Hepatocyte (in vitro differentiated cells): ENCODE measurements around the gene RBKS. TPM values are rescaled to one million over a fixed set of nuclear protein-coding genes. Genes with fewer than 3 reads are reported as not detected.

ENCODE experiments used
- DNase-seq: peaks from one replicate; pipeline ENCODE4 v3.0.0-alpha.2; 2016; ENCODE audit warnings: low spot score
- H2AFZ ChIP-seq: fragments of 200-600 bp; sonication (generic); 2 replicates; pipeline ENCODE4 v1.6.0; 2016; ENCODE audit warnings: antibody characterized with exemption, mild to moderate bottlenecking
- H3K27ac ChIP-seq: fragments of 200-600 bp; sonication (generic); 2 replicates; pipeline ENCODE4 v1.5.1; 2016; ENCODE audit warnings: mild to moderate bottlenecking
- H3K27me3 ChIP-seq: fragments of 200-600 bp; sonication (generic); 2 replicates; pipeline ENCODE4 v1.6.1; 2016
- H3K36me3 ChIP-seq: fragments of 200-600 bp; sonication (generic); replicated peaks from 2 replicates; pipeline ENCODE4 v1.5.1; 2016; ENCODE audit warnings: low read depth; ENCODE audit not compliant: insufficient read depth
- H3K4me1 ChIP-seq: fragments of 200-600 bp; sonication (generic); 2 replicates; pipeline ENCODE4 v1.5.1; 2016; ENCODE audit warnings: mild to moderate bottlenecking, moderate library complexity; ENCODE audit not compliant: insufficient read depth
- H3K4me2 ChIP-seq: fragments of 200-600 bp; sonication (generic); 2 replicates; pipeline ENCODE4 v1.6.0; 2016
- H3K4me3 ChIP-seq: fragments of 200-600 bp; sonication (generic); 2 replicates; pipeline ENCODE4 v1.5.1; 2016; ENCODE audit warnings: mild to moderate bottlenecking
- H3K79me2 ChIP-seq: fragments of 200-600 bp; sonication (generic); 2 replicates; pipeline ENCODE4 v1.6.0; 2017; ENCODE audit warnings: mild to moderate bottlenecking
- H3K9me2 ChIP-seq: fragments of 200-600 bp; sonication (generic); replicated peaks from 2 replicates; pipeline ENCODE4 v1.6.0; 2017; ENCODE audit warnings: mild to moderate bottlenecking; ENCODE audit not compliant: insufficient read depth
- H3K9me3 ChIP-seq: fragments of 200-600 bp; sonication (generic); 2 replicates; pipeline ENCODE4 v1.5.1; 2016; ENCODE audit warnings: low read depth, mild to moderate bottlenecking
- H4K20me1 ChIP-seq: fragments of 200-600 bp; sonication (generic); 2 replicates; pipeline ENCODE4 v1.6.0; 2016; ENCODE audit warnings: mild to moderate bottlenecking; ENCODE audit not compliant: insufficient read depth, poor library complexity, severe bottlenecking
- EZH2 ChIP-seq: fragments of 200-600 bp; sonication (generic); IDR thresholded peaks from 2 replicates; pipeline ENCODE4 v1.6.1; 2016; ENCODE audit warnings: antibody characterized with exemption, mild to moderate bottlenecking, borderline replicate concordance
- EZH2phosphoT487 ChIP-seq: fragments of 200-600 bp; sonication (generic); IDR thresholded peaks from one replicate; pipeline ENCODE4 v1.6.1; 2018; ENCODE audit warnings: antibody characterized with exemption, mild to moderate bottlenecking, low read depth, moderate library complexity; ENCODE audit not compliant: unreplicated experiment, severe bottlenecking
- WGBS: methylation state at CpG from one replicate; pipeline ENCODE4 v1.1.6; 2016; ENCODE audit warnings: low lambda C conversion rate; ENCODE audit errors: missing lambda C conversion rate; 5-methylcytosine and 5-hydroxymethylcytosine counted together
- polyA plus RNA-seq: library from polyadenylated mRNA; unstranded; fragments of >200 nt; fragmentation: Nextera tagmentation; extraction: Ambion mirVana; gene quantifications from 2 replicates; pipeline ENCODE4 v1.2.1, GENCODE V29; 2016
- total RNA-seq: library from RNA; depleted of rRNA; stranded (reverse); fragments of >200 nt; gene quantifications from 2 replicates; pipeline ENCODE4 v1.2.3, GENCODE V29; 2014
- TF ChIP-seq, protein P1 (sequence below): fragments of 200-600 bp; sonication (generic); IDR thresholded peaks from 2 replicates; pipeline ENCODE4 v1.5.1; 2016; ENCODE audit warnings: antibody characterized with exemption, mild to moderate bottlenecking; ENCODE audit not compliant: poor library complexity

RBKS gene
- total and polyA plus RNA-seq, 2 experiments from 2014 or later, result 5.5 to 7.2 TPM

DNA sequence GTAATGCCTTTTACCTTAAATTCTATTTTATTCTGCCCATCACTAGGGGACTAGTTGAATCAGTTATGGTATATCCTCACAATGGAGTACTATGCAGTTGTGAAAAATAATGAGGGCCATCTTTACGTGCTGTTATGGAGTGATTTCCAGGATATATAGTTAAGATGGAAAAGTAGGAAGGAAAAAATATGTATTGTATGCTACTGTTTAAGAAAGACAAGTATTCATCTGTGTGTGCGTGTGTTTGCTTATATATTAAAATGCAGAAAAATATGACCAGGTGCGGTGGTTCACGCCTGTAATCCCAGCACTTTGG is 151.2 kb downstream of the RBKS start:
- WGBS, result 97% methylated on average over 4 of the region's 4 CpGs

GRCh38 chr2:27738349-27739057 is 151.7 kb downstream of the RBKS start:
- no peaks in the 10 kb centered on the region for H4K20me1 ChIP-seq
- H3K9me3 ChIP-seq, result no peaks in the 10 kb centered on the region
- no peak for DNase-seq
- H3K4me2 ChIP-seq, result peak overlapping the region; percentile 31
- H3K79me2 ChIP-seq, result no peaks in the 10 kb centered on the region
- no peaks in the 10 kb centered on the region for H3K36me3 ChIP-seq
- TF ChIP-seq EZH2 (no peak), EZH2phosphoT487 (no peak)
- TF ChIP-seq, protein P1, sequence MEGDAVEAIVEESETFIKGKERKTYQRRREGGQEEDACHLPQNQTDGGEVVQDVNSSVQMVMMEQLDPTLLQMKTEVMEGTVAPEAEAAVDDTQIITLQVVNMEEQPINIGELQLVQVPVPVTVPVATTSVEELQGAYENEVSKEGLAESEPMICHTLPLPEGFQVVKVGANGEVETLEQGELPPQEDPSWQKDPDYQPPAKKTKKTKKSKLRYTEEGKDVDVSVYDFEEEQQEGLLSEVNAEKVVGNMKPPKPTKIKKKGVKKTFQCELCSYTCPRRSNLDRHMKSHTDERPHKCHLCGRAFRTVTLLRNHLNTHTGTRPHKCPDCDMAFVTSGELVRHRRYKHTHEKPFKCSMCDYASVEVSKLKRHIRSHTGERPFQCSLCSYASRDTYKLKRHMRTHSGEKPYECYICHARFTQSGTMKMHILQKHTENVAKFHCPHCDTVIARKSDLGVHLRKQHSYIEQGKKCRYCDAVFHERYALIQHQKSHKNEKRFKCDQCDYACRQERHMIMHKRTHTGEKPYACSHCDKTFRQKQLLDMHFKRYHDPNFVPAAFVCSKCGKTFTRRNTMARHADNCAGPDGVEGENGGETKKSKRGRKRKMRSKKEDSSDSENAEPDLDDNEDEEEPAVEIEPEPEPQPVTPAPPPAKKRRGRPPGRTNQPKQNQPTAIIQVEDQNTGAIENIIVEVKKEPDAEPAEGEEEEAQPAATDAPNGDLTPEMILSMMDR, result no peak
- peak overlapping the region; percentile 94 for H3K27ac ChIP-seq
- H3K4me1 ChIP-seq, result peaks cover 16% of the 10 kb centered on the region
- H2AFZ ChIP-seq, result no peak overlapping the region
- H3K4me3 ChIP-seq, result no peak overlapping the region
- H3K9me2 ChIP-seq, result no peaks in the 10 kb centered on the region
- 87% methylated on average over 12 of the region's 13 CpGs for WGBS
- H3K27me3 ChIP-seq, result no peaks in the 10 kb centered on the region

More for the DNA sequence above, 151.2 kb downstream of the RBKS start:
- Histone ChIP-seq H2AFZ (no peak overlapping the region), H3K9me3 (no peaks in the 10 kb centered on the region), H3K27ac (peak overlapping the region; percentile 94), H3K9me2 (no peaks in the 10 kb centered on the region), H3K4me2 (no peak overlapping the region), H3K36me3 (no peaks in the 10 kb centered on the region), H3K4me1 (peaks cover 16% of the 10 kb centered on the region), H3K27me3 (no peaks in the 10 kb centered on the region), H3K4me3 (no peak overlapping the region), H3K79me2 (no peaks in the 10 kb centered on the region), H4K20me1 (no peaks in the 10 kb centered on the region)
- TF ChIP-seq, protein P1, result no peak
- TF ChIP-seq EZH2phosphoT487, result no peak
- TF ChIP-seq EZH2, result no peak
- no peak for DNase-seq

- Histone ChIP-seq H3K4me1 (peaks cover 16% of the 10 kb centered on the region), H3K36me3 (no peaks in the 10 kb centered on the region), H3K4me3 (no peak overlapping the region), H3K27me3 (no peaks in the 10 kb centered on the region), H3K9me3 (no peaks in the 10 kb centered on the region), H3K27ac (peak overlapping the region; percentile 94), H3K9me2 (no peaks in the 10 kb centered on the region), H3K4me2 (peak overlapping the region; percentile 31), H3K79me2 (no peaks in the 10 kb centered on the region), H4K20me1 (no peaks in the 10 kb centered on the region), H2AFZ (no peak overlapping the region)
- TF ChIP-seq, protein P1, result no peak
- no peak for TF ChIP-seq EZH2phosphoT487
- no peak for TF ChIP-seq EZH2
- peak; percentile 70 for DNase-seq
- 60% methylated on average over 7 of the region's 7 CpGs for WGBS
These were observed 152.4 kb downstream of the RBKS start for GRCh38 chr2:27737676-27738348.
